Tibial nerve (tissue), 4 donors: ENCODE measurements around the gene TBC1D5. TPM values are rescaled to one million over a fixed set of nuclear protein-coding genes. Genes with fewer than 3 reads are reported as not detected.

Source experiments
- DNase-seq, 2 donors: peaks; one replicate each; pipeline ENCODE4 v3.0.0-alpha.2; 2019; ENCODE audit warnings: low spot score in 2 of 2
- H3K27ac ChIP-seq, 4 donors: fragments of 200-600 bp; sonication (generic) in 3 of 4; one replicate each; pipeline ENCODE4 v1.5.1; 2017 to 2019; ENCODE audit warnings: mild to moderate bottlenecking in 1 of 4
- H3K27me3 ChIP-seq, 2 donors: fragments of 200-600 bp; sonication (generic) in 1 of 2; one replicate each; pipeline versions ENCODE4 v1.5.1 to v1.6.0; 2017 to 2019
- H3K36me3 ChIP-seq, 3 donors: fragments of 200-600 bp; sonication (generic); one replicate each; pipeline ENCODE4 v1.5.1; 2018 to 2019
- H3K4me1 ChIP-seq, 4 donors: fragments of 200-600 bp; sonication (generic) in 3 of 4; one replicate each; pipeline ENCODE4 v1.5.1; 2017 to 2019
- H3K4me3 ChIP-seq, 4 donors: fragments of 200-600 bp; sonication (generic) in 3 of 4; one replicate each; pipeline ENCODE4 v1.5.1; 2017 to 2019; ENCODE audit warnings: mild to moderate bottlenecking in 1 of 4, moderate library complexity in 1 of 4
- H3K9me3 ChIP-seq, 4 donors: fragments of 200-600 bp; sonication (generic) in 3 of 4; one replicate each; pipeline ENCODE4 v1.5.1; 2017 to 2019
- CTCF ChIP-seq, 5 experiments: fragments of 200-600 bp in 3 of 5; fragments of 450-650 bp in 2 of 5; sonication (generic) in 3 of 5; IDR thresholded peaks; one replicate each; pipeline ENCODE4 v1.5.1; 2016 to 2019; ENCODE audit warnings: antibody characterized with exemption in 5 of 5, mild to moderate bottlenecking in 3 of 5, moderate library complexity in 2 of 5
- EP300 ChIP-seq, 2 donors: sonication (generic); formaldehyde crosslinking; IDR thresholded peaks; one replicate each; pipeline ENCODE4 v1.6.1; 2017; ENCODE audit warnings: antibody characterized with exemption in 2 of 2, mild to moderate bottlenecking in 1 of 2
- POLR2A ChIP-seq, 2 donors: fragments of 450-650 bp; IDR thresholded peaks; one replicate each; pipeline ENCODE4 v1.6.1; 2017; ENCODE audit warnings: antibody characterized with exemption in 2 of 2, mild to moderate bottlenecking in 2 of 2, moderate library complexity in 2 of 2
- WGBS, 2 donors: methylation state at CpG; one replicate each; pipeline ENCODE4 v1.1.5; 2018; 5-methylcytosine and 5-hydroxymethylcytosine counted together
- total RNA-seq, 4 donors: library from RNA; depleted of rRNA; stranded (reverse); fragments of >200 nt; gene quantifications; one replicate each; pipeline ENCODE4 v1.1.0, GENCODE V29; 2016

Gene TBC1D5
- total RNA-seq, 4 donors from 2014 or later = 55.2 to 128 (median 79.4) TPM

DNA sequence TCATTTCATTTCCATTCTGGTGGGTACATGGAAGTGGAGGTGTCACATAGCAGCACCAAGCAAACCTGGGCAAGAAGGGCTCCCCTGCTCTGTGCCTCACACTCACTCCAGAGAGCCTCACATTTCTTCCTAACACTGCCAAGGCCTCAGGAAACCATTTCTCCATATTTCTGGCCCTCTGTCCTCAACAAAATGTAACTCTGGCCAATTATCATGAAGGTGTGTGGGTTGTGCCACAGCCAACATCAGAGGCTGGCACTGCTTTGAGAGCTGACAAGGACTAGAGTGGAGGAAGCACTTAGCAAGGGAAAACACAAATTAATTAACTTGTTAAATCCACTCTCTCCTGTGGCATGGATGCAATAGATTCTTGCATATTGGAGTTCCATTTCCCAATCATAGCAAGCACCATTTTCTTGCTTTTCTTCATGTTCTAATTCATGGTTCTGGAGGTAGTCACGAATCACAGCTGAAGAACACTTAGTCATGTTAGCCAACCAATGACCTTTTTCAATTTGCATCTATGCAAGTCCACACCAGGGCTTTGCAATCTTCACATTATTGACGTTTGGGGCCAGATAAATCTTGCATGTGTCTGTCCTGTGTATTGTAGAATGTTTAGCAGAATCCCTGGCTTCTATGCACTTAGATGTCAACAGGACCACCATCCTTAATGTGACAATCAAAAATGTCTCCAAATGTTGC is 616.5 kb downstream of the TBC1D5 start:
- H3K4me1 ChIP-seq = no peaks in the 10 kb centered on the region
- H3K9me3 ChIP-seq = no peaks in the 10 kb centered on the region
- TF ChIP-seq EP300 (IDR thresholded peaks at IDR 0.05) (no peak), CTCF (IDR thresholded peaks at IDR 0.05) (no peak), POLR2A (IDR thresholded peaks at IDR 0.05) (no peak)
- WGBS, 2 donors = 78 to 81% methylated on average over 2 of the region's 2 CpGs
- H3K4me3 ChIP-seq = no peak overlapping the region
- H3K27me3 ChIP-seq = no peaks in the 10 kb centered on the region
- no peaks in the 10 kb centered on the region for H3K36me3 ChIP-seq
- no peak for DNase-seq
- no peak overlapping the region for H3K27ac ChIP-seq

DNA sequence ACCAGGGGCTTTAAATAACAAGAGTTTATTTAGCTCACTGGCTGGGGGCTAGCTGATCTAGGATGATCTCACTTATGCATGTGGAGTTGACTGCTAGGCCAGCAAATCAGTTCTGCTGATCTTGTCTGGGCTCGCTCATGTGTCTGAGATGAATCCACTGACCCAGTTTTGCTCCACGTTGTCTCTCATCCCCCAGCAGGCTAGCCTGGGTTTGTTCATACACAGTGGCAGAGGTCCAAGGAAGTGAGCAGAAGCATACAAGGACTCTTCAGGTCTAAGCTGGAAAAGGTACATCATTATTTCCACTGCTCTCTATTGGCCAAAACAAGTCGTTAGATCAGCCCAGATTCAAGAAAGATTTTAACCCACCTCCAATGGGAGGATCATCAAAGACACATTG is 619.7 kb downstream of the TBC1D5 start:
- H3K27me3 ChIP-seq = no peaks in the 10 kb centered on the region
- no peak for TF ChIP-seq EP300 (IDR thresholded peaks at IDR 0.05)
- no peak for TF ChIP-seq POLR2A (IDR thresholded peaks at IDR 0.05)
- TF ChIP-seq CTCF (IDR thresholded peaks at IDR 0.05) = no peak
- no peaks in the 10 kb centered on the region for H3K36me3 ChIP-seq
- WGBS, 2 donors = 93 to 95% methylated on average over 3 of the region's 3 CpGs
- H3K4me3 ChIP-seq = no peak overlapping the region
- H3K9me3 ChIP-seq = peaks cover 0 to 7% (median 0%) of the 10 kb centered on the region in 4 donors
- no peaks in the 10 kb centered on the region for H3K4me1 ChIP-seq
- DNase-seq = no peak
- no peak overlapping the region for H3K27ac ChIP-seq

GRCh38 chr3:17121336-17121735 is 621.1 kb downstream of the TBC1D5 start:
- Histone ChIP-seq H3K4me3 (no peak overlapping the region), H3K27me3 (no peaks in the 10 kb centered on the region), H3K27ac (no peak overlapping the region), H3K9me3 (peaks cover 0 to 9% (median 0%) of the 10 kb centered on the region in 4 donors), H3K4me1 (no peaks in the 10 kb centered on the region), H3K36me3 (no peaks in the 10 kb centered on the region)
- DNase-seq = no peak
- 75 to 84% methylated on average over 2 of the region's 2 CpGs for WGBS, 2 donors
- TF ChIP-seq POLR2A (IDR thresholded peaks at IDR 0.05) (no peak), CTCF (IDR thresholded peaks at IDR 0.05) (no peak), EP300 (IDR thresholded peaks at IDR 0.05) (no peak)

DNA sequence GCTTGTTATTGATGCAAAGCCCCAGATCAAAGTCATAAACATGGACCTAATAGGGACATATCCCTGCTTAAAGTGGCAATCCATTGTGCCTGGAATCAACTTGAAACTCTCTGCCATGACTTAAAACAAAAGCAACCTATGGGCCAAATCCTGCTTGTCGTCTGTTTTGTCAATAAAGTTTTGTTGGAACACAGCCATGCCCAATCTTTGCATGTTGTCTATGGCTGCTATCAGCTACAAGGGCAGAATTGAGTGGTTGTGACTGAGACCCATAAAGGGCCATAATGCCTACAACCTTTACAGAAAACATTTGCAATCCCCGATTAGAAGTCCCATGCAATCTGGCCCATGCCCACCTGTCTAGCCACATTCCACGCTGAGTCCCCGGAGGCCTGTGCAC is 622.3 kb downstream of the TBC1D5 start:
- Histone ChIP-seq H3K27me3 (no peaks in the 10 kb centered on the region), H3K36me3 (no peaks in the 10 kb centered on the region), H3K4me1 (no peaks in the 10 kb centered on the region), H3K4me3 (no peak overlapping the region), H3K9me3 (peaks cover 0 to 9% (median 0%) of the 10 kb centered on the region in 4 donors), H3K27ac (no peak overlapping the region)
- no peak for DNase-seq
- no peak for TF ChIP-seq POLR2A (IDR thresholded peaks at IDR 0.05)
- no peak for TF ChIP-seq EP300 (IDR thresholded peaks at IDR 0.05)
- TF ChIP-seq CTCF (IDR thresholded peaks at IDR 0.05) = no peak
- 90 to 93% methylated on average over 4 of the region's 4 CpGs for WGBS, 2 donors

DNA sequence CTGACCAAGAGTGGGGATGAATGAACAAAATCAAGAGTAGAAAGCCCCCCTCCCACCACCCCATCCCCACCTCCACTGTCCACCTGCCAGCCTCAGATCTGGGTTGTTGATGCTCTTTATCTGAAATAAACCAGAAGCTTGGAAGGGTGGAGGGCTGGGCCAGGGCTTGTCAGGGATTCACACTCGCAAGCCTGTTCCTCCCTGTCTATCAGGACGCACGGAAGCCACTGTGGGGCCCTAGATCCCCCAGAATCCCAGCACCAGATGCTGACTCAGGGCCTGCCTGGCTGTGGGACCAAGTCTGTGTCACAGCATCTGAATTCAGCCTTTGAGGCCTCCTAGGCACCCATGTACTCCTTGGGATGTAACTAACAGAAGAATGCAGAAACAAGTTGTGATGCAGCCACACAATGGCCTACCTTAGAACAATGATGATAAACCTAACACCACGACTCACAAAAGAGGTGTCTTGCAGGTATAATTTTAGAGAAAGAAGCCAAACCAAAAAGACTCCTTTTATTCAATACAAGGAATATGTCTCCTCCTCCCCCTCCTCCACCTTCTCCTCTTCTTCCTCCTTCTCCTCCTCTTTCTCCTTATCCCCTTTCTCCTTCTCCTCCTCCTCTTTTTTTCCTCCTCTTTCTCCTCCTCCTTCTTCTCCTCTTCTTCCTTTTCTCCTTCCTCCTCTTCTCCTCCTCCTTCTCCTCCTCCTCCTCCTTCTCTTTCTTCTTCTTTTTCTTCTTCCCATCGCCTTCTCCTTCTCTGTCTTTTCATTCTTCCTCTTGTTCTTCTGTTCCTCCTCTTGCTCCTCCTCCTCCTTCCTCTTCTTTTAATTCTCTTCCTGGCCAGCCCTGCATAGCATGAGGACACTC is 623.0 kb downstream of the TBC1D5 start:
- no peak for DNase-seq
- no peaks in the 10 kb centered on the region for H3K27me3 ChIP-seq

More for the DNA sequence above, 623.0 kb downstream of the TBC1D5 start:
- H3K36me3 ChIP-seq = no peaks in the 10 kb centered on the region
- no peak for TF ChIP-seq EP300 (IDR thresholded peaks at IDR 0.05)
- TF ChIP-seq CTCF (IDR thresholded peaks at IDR 0.05) = no peak
- TF ChIP-seq POLR2A (IDR thresholded peaks at IDR 0.05) = no peak
- WGBS, 2 donors = 79 to 91% methylated on average over 3 to 5 of the region's 5 CpGs
- no peaks in the 10 kb centered on the region for H3K4me1 ChIP-seq
- peaks cover 0 to 9% (median 0%) of the 10 kb centered on the region in 4 donors for H3K9me3 ChIP-seq
- H3K4me3 ChIP-seq = no peak overlapping the region
- H3K27ac ChIP-seq = no peak overlapping the region
